Coronary artery (tissue), 2 donors: Measurements from ENCODE around the gene P3H2.

Source experiments
- DNase-seq: peaks from one replicate; pipeline ENCODE4 v3.0.0-alpha.2; 2017; ENCODE audit warnings: low spot score
- H3K27ac ChIP-seq, 2 donors: fragments of 200-600 bp; sonication (generic); one replicate each; pipeline ENCODE4 v1.5.1; 2016 to 2019
- H3K4me3 ChIP-seq: fragments of 200-600 bp; sonication (generic); 2 replicates; pipeline ENCODE4 v1.5.1; 2016; ENCODE audit warnings: mild to moderate bottlenecking, moderate library complexity
- TF ChIP-seq, protein P1 (sequence below): fragments of 200-600 bp; sonication (generic); IDR thresholded peaks from one replicate; pipeline ENCODE4 v1.5.1; 2019; ENCODE audit warnings: antibody characterized with exemption

The P3H2 gene

DNA sequence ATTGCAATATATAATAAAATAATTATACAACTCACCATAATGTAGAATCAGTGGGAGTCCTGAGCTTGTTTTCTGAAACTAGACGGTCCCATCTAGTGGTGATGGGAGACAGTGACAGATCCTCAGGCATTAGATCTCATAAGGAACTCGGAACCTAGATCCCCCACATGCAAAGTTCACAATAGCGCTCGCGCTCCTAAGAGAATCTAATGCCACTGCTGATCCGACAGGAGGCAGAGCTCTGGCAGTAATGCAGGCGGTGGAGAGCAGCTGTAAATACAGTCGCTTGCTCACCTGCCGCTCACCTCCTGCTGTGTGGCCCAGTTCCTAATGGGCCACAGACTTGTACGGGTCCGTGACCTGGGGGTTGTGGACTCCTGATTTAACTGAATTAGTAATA, 87.8 kb downstream of the P3H2 start:
- TF ChIP-seq, protein P1, sequence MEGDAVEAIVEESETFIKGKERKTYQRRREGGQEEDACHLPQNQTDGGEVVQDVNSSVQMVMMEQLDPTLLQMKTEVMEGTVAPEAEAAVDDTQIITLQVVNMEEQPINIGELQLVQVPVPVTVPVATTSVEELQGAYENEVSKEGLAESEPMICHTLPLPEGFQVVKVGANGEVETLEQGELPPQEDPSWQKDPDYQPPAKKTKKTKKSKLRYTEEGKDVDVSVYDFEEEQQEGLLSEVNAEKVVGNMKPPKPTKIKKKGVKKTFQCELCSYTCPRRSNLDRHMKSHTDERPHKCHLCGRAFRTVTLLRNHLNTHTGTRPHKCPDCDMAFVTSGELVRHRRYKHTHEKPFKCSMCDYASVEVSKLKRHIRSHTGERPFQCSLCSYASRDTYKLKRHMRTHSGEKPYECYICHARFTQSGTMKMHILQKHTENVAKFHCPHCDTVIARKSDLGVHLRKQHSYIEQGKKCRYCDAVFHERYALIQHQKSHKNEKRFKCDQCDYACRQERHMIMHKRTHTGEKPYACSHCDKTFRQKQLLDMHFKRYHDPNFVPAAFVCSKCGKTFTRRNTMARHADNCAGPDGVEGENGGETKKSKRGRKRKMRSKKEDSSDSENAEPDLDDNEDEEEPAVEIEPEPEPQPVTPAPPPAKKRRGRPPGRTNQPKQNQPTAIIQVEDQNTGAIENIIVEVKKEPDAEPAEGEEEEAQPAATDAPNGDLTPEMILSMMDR = no peak
- DNase-seq = no peak
- Histone ChIP-seq H3K27ac (no peak overlapping the region), H3K4me3 (no peak overlapping the region)

DNA sequence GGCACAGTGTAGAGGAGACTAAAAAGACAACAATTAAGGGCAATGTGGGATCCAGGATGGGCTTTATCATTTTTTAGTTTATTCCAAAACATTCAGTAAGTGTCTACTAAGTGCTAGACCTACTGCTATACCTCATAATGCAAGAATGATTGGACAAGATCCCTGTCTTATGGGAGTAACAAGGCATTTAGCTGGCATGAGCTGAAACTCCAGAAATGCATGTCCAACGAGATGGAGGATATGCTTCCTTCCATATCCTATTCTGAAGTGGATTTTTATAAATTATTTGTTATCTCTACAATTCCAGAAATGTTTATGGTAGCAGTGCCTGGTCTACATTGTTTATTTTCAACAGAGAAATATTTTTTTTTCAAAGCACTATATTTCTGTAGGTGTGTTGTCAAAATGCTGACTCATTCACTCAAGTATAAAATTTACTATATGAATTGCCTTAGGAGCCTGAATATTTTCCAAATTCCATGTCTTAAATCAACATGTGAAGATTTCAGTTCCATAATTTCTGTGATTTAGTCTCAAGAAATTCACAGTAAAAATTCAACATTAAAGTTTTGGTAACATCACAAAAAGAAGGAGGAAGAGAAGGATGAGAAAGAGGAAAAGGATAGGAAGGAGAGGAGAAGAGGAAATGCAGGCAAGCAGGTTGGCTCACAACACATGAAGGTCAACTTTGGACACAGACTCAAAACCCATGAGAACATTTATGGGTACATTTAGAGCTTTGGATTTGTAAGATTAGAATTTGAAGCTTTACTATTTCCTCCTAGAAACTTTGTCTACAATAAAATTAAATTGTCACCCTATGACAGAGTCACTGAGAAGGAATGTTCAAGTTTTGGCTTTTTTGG, 88.6 kb downstream of the P3H2 start:
- H3K4me3 ChIP-seq = no peak overlapping the region
- no peak for DNase-seq
- H3K27ac ChIP-seq = no peak overlapping the region
- TF ChIP-seq, protein P1 = no peak

DNA sequence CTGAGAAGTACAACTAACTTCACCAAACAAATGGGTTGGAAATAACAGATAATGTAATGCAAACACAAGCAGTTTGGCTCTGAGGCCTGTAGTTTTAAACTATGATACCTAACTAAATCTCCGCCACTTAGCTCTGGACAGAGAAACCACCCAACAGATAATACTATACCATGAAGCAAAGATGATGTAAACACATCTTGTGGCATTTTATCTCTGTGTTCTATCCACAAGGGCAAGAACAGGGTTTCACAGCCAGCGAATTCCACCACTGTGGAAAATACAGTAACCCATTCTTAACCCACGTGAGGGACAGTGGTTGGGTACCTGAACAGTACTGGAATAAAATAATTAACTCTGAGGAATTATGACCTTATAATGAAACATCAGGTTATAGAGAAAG, 93.6 kb downstream of the P3H2 start:
- DNase-seq = no peak
- TF ChIP-seq, protein P1 = no peak
- Histone ChIP-seq H3K27ac (no peak overlapping the region), H3K4me3 (no peak overlapping the region)

DNA sequence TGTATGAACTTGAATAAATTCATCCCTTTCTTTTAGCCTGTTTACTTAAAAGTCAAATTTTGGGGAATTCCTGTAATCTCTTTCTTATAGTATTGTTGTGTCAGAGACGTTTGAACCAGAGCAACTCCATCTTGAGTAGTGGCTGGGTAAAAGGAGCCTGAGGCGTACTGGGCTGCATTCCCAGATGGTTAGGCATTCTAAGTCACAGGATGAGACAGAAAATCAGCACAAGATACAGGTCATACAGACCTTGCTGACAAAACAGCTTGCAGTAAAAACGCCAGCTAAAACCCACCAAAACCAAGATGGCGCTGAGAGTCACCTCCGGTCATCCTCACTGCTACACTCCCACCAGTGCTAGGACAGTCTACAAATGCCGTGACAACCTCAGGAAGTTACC, 94.5 kb downstream of the P3H2 start:
- TF ChIP-seq, protein P1 = no peak
- DNase-seq = no peak
- Histone ChIP-seq H3K27ac (no peak overlapping the region), H3K4me3 (no peak overlapping the region)

DNA sequence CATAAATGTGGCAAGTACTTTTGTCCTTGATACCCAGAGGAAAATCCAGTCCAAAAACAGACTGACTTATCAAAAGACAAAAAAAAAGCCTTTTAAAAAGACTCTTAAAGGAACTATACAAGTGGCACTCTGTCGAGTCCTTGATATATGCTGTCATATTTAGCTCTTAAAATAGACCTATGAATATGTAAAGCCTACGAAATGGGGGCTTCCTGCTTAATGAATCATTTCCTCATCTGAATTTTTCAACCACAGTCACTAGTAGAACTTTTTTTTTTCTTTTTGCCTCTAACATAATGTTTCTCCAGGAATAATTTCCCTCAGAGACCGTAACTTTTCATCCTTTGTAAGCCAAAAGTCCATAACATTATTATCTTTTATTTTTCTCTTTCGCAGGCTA, 95.8 kb downstream of the P3H2 start:
- Histone ChIP-seq H3K4me3 (no peak overlapping the region), H3K27ac (no peak overlapping the region)
- DNase-seq = no peak
- TF ChIP-seq, protein P1 = no peak

DNA sequence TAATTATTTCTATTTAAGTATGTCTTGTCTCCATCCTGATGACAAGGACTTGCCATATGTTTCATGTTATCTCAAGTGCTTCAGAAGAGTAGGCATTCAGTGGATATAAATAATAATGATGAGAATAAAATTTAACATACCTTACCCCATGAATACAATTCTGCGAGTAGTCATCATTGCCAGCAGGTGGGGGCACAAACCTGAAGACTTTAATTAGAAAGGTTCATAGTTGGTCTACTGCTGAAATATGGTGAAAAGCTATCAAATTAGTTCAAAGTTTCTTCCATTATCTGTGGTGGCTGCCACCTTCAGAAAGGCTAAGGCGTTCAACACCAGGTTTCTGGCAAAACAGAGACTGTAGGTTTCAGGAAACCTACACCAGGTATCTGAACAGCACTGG, 100.9 kb downstream of the P3H2 start:
- TF ChIP-seq, protein P1 = no peak
- DNase-seq = no peak
- Histone ChIP-seq H3K27ac (no peak overlapping the region), H3K4me3 (no peak overlapping the region)

DNA sequence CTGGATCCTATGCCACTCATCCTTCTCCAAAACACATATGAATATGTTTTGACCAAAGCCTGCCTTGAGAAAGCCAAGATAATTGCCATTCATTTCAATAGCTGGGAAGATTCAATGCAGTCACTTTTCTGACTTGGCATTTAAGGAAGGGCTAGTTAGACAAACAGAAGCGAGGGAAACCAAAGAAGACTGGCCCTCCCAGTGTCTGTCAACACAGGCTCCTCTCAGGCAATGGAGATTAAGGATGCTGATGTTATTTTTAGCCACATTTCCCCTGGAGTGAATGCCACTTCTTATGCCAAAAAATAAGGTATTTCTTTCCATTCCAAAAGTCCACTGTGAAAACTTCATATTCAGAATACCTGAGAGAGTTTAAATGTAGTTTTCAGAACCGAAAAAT, 101.7 kb downstream of the P3H2 start:
- TF ChIP-seq, protein P1 = no peak
- Histone ChIP-seq H3K4me3 (no peak overlapping the region), H3K27ac (peak overlapping the region in 1 of 2 donors; percentile 20)
- DNase-seq = no peak
